HepG2 (cell line): ENCODE results near the gene PRADC1. TPM values are rescaled to one million over a fixed set of nuclear protein-coding genes. Genes with fewer than 3 reads are reported as not detected.

Experiments
- AHR ChIP-seq: IDR thresholded peaks from 2 replicates; pipeline ENCODE4 v1.6.1; 2018; ENCODE audit warnings: missing genetic modification reagents, missing compliant biosample characterization
- CHD2 ChIP-seq: IDR thresholded peaks from 2 replicates; pipeline ENCODE4 v1.6.1; 2011; ENCODE audit warnings: low read depth, low read length, improper control_type of control experiment
- GTF2F1 ChIP-seq: fragments of 150-350 bp; IDR thresholded peaks from 2 replicates; pipeline ENCODE4 v1.6.1; 2014; ENCODE audit warnings: low read length
- HNF4G ChIP-seq, 2 experiments: sonication (generic) in 1 of 2; formaldehyde crosslinking in 1 of 2; IDR thresholded peaks; 2 replicates each; pipeline versions ENCODE4 v1.4.0 to v1.6.1; 2011 to 2020; ENCODE audit warnings: borderline replicate concordance in 2 of 2, low read depth in 2 of 2, mild to moderate bottlenecking in 2 of 2, low read length in 1 of 2, missing genetic modification reagents in 1 of 2, moderate library complexity in 1 of 2
- JDP2 ChIP-seq: sonication (generic); formaldehyde crosslinking; IDR thresholded peaks from 2 replicates; pipeline ENCODE4 v1.8.1; 2022; ENCODE audit warnings: missing genetic modification reagents, borderline replicate concordance
- KAT8 ChIP-seq: IDR thresholded peaks from 2 replicates; pipeline ENCODE4 v1.6.1; 2016; ENCODE audit warnings: missing genetic modification reagents, missing compliant biosample characterization
- TBX3 ChIP-seq: fragments of 450-650 bp; IDR thresholded peaks from 2 replicates; pipeline ENCODE4 v1.6.1; 2017; ENCODE audit warnings: antibody characterized with exemption, mild to moderate bottlenecking, inconsistent platforms, borderline replicate concordance
- ZKSCAN1 ChIP-seq: fragments of 150-350 bp; IDR thresholded peaks from 2 replicates; pipeline ENCODE4 v1.6.1; 2014; ENCODE audit warnings: low read length
- ZNF282 ChIP-seq: fragments of 450-650 bp; IDR thresholded peaks from 2 replicates; pipeline ENCODE4 v1.6.1; 2018; ENCODE audit not compliant: partially characterized antibody
- ZNF841 ChIP-seq: sonication (generic); formaldehyde crosslinking; IDR thresholded peaks from 2 replicates; pipeline ENCODE4 v1.8.1; 2023; ENCODE audit warnings: missing genetic modification reagents, borderline replicate concordance
- polyA plus RNA-seq, 8 experiments: library from polyadenylated mRNA; depleted of rRNA in 3 of 8; stranded (reverse) in 7 of 8; unstranded in 1 of 8; fragments of >200 nt; fragmentation: Illumina TruSeq in 4 of 8; extraction: Trizol in 4 of 8; gene quantifications; 2 replicates each; pipeline versions ENCODE4 v1.2.1 to v1.2.3, GENCODE V29; 2011 to 2016; ENCODE audit warnings: low read depth in 4 of 8, missing spikeins in 1 of 8, mixed read lengths in 1 of 8; ENCODE audit not compliant: insufficient read depth in 1 of 8
- total RNA-seq, 5 experiments: library from RNA; depleted of rRNA; stranded (reverse); fragments of >200 nt; fragmentation: Illumina TruSeq; extraction: Trizol; gene quantifications; 2 replicates each; pipeline ENCODE4 v1.2.3, GENCODE V29; 2016; ENCODE audit warnings: low read depth in 1 of 5
- TF ChIP-seq, protein P1 (sequence below): sonication (generic); formaldehyde crosslinking; IDR thresholded peaks from 2 replicates; pipeline ENCODE4 v1.5.0; 2020; ENCODE audit warnings: mild to moderate bottlenecking, missing genetic modification reagents
- TF ChIP-seq, protein P2 (sequence below): sonication (generic); formaldehyde crosslinking; IDR thresholded peaks from 2 replicates; pipeline ENCODE4 v1.4.0; 2020; ENCODE audit warnings: mild to moderate bottlenecking, missing genetic modification reagents
- TF ChIP-seq, protein P3 (sequence below): sonication (generic); formaldehyde crosslinking; IDR thresholded peaks from 2 replicates; pipeline ENCODE4 v1.8.0; 2023; ENCODE audit warnings: mild to moderate bottlenecking, missing genetic modification reagents
- TF ChIP-seq, protein P4 (sequence below): sonication (generic); formaldehyde crosslinking; IDR thresholded peaks from 2 replicates; pipeline ENCODE4 v1.4.0; 2020; ENCODE audit warnings: missing genetic modification reagents
- TF ChIP-seq, protein P5 (sequence below): IDR thresholded peaks from 2 replicates; pipeline ENCODE4 v1.6.1; 2012; ENCODE audit warnings: low read length, improper control_type of control experiment

Gene PRADC1
- total and polyA plus RNA-seq, 2 of the 13 experiments (the other 11 are each of a cell fraction or from before 2014, with no cell fraction given) = 12.1 to 37.2 TPM

DNA sequence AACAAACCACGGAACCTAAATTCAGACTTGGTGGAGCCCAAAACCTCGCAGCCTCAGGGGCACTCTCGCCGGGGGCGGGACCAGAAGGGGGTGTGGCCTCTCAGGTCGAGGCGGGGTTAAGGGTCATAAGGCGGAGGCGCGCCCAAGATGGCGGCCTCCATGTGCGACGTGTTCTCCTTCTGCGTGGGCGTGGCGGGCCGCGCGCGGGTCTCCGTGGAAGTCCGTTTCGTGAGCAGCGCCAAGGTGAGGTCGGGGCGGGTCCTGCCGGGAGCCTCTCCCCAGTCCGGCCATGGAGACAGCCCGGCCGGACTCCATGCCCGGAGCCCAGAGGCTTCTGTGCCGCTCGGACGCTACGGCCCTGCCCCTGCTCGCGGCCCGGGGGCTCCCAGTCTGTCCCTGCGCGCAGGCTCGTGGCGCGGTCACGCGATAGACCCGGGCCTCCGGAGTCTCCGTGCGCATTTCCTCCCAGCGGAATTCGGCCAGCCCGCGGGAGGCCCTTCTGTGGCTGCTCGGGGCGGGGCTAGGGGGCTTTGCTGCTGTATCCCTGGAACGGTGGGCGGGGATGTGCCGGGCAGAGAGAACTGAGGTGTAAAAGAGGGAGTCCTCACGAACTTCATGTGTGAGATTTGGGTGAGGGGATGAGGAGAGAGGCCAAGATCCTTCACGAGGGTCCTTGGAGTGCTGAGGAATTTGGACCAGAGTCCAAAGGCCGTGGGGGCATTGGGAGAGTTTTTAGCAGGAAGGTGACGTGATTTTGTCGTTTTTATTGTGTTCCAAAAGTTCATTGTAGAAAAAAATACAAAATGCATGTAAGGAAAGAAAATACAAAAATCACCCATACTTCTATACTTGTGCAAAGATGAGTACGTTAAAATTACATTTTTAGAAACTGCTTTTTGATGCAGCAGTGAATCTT is 18.7 kb downstream of the PRADC1 start, which contains the start of gene SMYD5 (continued):
- TF ChIP-seq, protein P1, sequence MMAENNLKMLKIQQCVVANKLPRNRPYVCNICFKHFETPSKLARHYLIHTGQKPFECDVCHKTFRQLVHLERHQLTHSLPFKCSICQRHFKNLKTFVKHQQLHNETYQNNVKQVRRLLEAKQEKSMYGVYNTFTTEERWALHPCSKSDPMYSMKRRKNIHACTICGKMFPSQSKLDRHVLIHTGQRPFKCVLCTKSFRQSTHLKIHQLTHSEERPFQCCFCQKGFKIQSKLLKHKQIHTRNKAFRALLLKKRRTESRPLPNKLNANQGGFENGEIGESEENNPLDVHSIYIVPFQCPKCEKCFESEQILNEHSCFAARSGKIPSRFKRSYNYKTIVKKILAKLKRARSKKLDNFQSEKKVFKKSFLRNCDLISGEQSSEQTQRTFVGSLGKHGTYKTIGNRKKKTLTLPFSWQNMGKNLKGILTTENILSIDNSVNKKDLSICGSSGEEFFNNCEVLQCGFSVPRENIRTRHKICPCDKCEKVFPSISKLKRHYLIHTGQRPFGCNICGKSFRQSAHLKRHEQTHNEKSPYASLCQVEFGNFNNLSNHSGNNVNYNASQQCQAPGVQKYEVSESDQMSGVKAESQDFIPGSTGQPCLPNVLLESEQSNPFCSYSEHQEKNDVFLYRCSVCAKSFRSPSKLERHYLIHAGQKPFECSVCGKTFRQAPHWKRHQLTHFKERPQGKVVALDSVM = peak; percentile 19; the same call in 1 of the 2 replicates
- peak; percentile 88 for TF ChIP-seq CHD2
- TF ChIP-seq, protein P2, sequence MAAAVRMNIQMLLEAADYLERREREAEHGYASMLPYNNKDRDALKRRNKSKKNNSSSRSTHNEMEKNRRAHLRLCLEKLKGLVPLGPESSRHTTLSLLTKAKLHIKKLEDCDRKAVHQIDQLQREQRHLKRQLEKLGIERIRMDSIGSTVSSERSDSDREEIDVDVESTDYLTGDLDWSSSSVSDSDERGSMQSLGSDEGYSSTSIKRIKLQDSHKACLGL = peak; percentile 100; the same call in 1 of the 2 replicates
- peak; percentile 86 for TF ChIP-seq AHR
- TF ChIP-seq TBX3 = no peak
- TF ChIP-seq KAT8 (CRISPR knock-in tag) = peak; percentile 89
- 0 out of 2 replicates have a peak, but pooled peaks have one; percentile 37 for TF ChIP-seq GTF2F1
- no peak for TF ChIP-seq ZKSCAN1
- TF ChIP-seq, protein P3, sequence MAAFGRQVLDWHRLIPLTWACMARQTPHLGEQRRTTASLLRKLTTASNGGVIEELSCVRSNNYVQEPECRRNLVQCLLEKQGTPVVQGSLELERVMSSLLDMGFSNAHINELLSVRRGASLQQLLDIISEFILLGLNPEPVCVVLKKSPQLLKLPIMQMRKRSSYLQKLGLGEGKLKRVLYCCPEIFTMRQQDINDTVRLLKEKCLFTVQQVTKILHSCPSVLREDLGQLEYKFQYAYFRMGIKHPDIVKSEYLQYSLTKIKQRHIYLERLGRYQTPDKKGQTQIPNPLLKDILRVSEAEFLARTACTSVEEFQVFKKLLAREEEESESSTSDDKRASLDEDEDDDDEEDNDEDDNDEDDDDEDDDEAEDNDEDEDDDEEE (CRISPR knock-in tag) = peak; percentile 96; the same call in 1 of the 2 replicates
- TF ChIP-seq JDP2 (CRISPR knock-in tag) = no peak
- TF ChIP-seq, protein P4, sequence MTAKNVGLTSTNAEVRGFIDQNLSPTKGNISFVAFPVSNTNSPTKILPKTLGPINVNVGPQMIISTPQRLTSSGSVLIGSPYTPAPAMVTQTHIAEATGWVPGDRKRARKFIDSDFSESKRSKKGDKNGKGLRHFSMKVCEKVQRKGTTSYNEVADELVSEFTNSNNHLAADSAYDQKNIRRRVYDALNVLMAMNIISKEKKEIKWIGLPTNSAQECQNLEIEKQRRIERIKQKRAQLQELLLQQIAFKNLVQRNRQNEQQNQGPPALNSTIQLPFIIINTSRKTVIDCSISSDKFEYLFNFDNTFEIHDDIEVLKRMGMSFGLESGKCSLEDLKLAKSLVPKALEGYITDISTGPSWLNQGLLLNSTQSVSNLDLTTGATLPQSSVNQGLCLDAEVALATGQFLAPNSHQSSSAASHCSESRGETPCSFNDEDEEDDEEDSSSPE (CRISPR knock-in tag) = peak; percentile 41
- peak; percentile 65 for TF ChIP-seq HNF4G (IDR thresholded peaks at IDR 0.05; ENCODE audit: borderline replicate concordance, low read depth, low read length)
- TF ChIP-seq HNF4G (CRISPR knock-in tag; IDR thresholded peaks at IDR 0.05; ENCODE audit: borderline replicate concordance, low read depth) = peak; percentile 32; the same call in 1 of the 2 replicates
- TF ChIP-seq, protein P5, sequence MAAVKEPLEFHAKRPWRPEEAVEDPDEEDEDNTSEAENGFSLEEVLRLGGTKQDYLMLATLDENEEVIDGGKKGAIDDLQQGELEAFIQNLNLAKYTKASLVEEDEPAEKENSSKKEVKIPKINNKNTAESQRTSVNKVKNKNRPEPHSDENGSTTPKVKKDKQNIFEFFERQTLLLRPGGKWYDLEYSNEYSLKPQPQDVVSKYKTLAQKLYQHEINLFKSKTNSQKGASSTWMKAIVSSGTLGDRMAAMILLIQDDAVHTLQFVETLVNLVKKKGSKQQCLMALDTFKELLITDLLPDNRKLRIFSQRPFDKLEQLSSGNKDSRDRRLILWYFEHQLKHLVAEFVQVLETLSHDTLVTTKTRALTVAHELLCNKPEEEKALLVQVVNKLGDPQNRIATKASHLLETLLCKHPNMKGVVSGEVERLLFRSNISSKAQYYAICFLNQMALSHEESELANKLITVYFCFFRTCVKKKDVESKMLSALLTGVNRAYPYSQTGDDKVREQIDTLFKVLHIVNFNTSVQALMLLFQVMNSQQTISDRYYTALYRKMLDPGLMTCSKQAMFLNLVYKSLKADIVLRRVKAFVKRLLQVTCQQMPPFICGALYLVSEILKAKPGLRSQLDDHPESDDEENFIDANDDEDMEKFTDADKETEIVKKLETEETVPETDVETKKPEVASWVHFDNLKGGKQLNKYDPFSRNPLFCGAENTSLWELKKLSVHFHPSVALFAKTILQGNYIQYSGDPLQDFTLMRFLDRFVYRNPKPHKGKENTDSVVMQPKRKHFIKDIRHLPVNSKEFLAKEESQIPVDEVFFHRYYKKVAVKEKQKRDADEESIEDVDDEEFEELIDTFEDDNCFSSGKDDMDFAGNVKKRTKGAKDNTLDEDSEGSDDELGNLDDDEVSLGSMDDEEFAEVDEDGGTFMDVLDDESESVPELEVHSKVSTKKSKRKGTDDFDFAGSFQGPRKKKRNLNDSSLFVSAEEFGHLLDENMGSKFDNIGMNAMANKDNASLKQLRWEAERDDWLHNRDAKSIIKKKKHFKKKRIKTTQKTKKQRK = no peak
- no peak for TF ChIP-seq ZNF841 (CRISPR knock-in tag)
- no peak for TF ChIP-seq ZNF282
